DMS 273 (cell line): Measurements from ENCODE around the gene DBNL.

Source experiments
- DNase-seq: peaks from one replicate; lab custom pipeline; 2025; ENCODE audit not compliant: unreplicated experiment; lab: John Stamatoyannopoulos, UW

Gene DBNL

DNA sequence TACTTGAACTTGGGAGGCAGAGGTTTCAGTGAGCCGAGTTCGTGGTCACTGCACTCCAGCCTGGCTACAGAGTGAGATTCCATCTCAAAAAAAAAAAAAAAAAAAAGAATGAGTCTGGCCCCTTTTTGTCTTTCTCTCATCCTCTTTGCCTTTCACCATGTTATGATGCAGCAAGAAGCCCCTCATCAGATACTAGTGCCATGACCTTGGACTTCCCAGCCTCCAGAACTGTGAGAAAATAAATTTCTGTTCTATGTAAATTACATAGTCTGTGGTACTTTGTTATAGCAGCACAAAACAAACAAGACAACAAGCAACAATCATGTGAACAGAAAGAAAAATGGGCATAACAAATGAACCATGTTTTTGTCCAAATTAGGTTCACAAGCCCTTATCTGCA is 2.3 kb upstream of the DBNL start:
- DNase-seq: no peak

DNA sequence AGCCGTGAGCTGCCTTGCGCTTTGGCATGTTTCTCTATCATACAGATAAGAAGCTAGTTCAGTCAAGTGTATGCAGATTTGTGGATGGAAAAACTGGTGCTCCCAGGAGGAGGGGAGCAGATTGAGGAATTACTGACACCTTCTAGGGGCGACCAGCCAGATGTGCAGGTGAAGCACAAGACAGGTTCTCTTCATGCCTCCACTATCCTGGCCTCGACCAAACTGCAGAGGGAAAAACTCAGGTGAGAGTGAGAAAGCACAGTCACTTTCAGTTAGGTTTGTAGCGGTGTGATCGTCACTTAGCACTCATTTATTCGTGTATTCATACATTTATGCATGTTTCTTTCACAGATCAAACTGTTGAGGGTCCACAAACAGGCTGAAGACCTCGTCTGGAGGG is 600 bp upstream of the DBNL start:
- no peak for DNase-seq

DNA sequence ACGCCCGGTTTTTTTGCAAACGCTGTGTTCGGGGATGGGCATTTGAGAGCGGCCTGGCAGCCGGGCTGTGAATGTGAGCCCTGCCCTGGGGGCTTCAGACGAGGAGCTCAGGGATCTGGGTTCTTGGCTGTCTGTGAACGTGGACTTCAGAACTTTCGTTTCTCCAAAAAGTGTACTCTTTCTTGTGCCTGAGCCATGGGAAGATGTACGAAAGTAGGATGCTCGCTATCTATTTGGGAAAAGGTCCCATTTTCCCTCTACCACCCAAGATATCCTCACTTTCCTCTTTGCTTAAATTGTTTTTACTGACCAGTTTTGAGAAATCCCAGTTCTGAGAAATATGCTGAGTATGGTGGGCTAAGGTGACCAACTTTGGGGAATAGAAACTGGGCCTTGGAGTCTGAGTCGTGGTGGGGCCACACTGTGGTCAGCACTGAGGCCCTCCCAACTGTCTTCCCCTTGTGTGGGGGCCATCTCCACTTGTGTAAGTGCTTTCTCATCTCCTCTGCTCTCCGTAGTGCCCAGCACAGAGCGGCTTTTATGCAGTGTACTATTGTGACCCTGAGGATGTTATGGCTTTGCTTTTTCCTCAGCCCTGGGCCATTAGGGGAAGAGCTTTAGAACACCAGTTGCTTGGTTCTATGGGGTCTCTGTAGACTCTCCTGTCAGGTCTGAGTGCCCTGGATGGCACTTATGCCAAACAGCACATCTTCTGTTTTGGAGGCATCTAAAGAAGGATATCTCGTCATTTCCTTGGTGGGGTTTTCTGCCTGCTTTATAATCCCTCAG is 918 bp downstream of the DBNL start:
- no peak for DNase-seq

DNA sequence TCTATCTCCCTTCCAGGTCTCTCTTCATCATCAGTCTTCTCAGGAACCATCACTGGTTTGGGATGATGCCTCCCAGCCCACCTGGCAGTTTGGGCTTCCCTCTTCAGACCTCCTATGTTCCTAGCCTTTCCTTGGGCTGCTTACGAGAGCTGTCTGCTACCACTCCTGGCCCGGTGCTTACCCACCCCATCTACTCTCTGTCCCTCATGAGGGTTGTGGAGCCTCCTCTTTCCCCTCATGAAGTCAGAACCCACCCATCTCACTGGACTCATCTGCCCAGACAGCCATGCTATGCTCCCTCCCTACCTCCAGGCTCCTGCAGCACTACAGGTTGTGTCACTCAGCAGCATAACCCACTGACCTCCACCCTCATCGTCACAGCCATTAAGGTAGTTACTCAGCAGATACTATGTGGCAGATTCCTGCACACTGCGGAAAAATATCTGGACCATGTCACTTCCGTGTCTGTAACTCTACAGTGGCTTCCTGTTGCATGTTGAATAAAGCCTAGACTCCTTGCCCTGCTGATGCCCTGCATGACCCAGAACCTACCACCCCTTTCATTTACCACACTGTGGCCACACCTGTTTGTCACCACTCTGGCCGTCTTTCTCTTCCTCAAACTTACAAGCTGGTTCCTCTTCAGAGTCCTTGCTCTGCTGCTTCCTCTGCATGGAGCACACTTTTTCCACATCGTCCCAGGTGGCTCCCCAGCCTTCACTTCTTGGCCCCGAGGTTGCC is 2.0 kb downstream of the DBNL start:
- DNase-seq: no peak

DNA sequence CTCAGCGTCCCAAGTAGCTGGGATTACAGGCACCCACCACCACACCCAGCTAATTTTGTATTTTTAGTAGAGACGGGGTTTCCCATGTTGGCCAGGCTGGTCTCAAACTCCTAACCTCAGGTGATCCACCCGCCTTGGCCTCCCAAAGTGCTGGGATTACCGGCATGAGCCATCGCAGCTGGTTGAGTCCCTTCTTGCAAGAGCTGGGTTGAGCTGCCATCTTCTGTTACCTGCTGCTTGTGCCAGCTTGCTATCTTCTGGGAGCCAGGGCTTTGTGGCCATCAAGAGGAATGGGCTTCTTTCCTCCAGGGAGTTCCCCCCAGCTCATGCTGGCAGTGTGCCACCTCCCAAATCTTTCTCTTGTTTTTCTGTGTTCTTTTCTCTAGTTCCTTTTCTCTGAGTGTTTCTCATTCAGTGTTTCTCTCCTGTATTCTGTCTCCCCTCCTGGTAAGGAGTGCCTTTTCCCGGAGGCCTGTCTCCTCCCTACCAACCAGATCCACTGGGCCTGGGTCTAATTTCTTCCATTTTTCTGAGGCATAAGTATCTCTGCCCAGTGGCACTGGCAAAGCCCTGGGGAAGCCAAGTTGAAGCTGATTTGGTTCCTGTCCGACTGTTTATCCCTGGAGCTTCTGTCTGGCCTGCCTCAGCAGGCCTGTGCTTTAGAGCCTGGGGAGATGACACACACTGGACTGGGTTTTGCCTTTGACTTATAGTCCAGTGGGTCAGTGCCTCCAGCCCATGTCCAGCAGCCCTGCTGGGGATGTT is 3.7 kb downstream of the DBNL start:
- DNase-seq: no peak

DNA sequence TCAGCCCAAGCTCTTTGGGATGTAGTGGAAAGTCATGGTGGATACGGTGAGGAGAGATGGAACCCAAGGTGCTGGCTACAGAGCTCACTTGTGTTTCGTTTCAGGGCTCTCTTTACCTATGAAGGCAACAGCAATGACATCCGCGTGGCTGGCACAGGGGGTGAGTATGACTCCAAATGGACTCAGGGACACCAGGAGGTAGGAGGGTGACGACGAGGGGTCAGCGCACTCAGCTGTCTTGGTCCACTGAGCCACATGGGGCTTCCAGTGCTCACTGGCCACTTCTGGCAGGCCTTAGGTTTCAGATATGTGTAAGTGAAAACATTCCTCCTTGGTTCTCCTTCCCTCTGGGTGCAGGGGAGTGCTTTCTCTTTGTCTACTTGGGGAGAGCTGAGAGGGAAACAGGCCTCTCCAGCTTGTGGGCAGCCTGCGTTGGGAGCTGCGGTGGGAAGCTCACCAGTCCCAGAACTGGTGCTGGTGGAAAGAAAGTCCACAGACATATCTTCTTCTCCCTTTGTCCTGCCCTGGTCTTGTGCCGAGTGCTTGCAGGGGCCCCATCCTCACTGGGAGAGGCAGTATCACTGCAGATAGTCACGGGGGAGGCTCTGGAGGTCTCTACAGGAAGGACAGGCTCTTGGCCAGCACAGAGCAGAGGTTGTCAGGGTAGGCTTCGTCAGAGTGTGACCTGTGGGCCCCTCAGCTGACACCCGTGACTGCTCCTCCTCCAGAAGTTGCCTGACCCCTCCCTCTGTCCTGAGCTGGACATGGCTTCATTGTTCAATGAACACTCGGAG is 5.8 kb downstream of the DBNL start:
- DNase-seq: no peak

DNA sequence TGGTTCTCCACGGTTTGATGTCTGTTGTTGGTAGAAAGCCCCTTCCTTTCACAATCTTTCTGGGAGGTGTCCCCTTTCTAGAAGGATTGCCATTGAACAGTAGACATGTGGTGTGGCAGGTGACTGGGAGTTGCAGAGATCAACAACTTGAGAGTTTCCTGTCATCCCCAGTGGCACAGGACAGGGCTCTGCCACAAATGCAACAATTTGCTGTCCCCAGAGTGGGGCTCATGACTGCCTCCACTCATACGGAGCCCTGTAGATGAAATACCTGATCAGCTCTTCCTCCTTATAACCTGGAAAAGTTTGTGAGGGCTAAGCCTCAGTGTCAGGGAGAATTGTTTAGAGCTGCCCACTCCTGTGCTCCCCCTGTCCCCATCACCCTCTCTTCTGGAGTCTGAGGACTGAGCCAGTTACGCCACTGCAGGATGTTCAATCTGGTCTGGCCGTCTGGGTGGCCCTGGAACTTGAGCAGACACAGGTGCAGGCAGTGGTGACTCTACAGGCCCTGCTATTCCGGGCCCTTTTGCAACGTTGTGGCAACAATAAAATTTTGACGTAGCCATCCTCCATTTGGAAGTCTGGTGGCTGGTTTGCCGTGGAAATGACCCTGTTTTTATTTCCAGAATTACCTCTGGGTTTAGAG is 6.5 kb downstream of the DBNL start:
- no peak for DNase-seq

DNA sequence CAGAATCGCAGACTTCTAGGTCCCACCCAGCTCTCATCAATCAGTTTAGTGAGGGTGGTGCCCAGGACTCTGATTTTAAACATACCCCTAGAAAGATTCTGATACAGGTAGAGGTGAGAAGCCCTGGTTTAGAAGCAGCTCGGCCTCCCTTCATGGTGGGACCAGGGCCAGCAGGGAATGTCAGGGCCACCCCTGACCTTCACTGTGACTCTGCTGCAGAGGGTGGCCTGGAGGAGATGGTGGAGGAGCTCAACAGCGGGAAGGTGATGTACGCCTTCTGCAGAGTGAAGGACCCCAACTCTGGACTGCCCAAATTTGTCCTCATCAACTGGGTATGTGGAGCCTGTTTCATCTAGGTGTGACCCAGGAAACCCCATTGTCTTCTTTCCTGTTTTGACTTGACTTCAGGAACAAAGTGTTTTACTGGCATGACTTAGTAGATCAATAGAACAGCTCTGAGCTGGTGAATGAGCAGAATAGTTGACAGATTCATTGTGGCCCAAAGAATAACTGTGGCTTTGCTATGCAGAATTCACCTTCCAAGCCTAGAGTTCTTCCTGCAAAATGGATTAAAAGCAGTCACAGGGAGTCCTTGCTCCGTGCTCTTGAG is 7.2 kb downstream of the DBNL start:
- DNase-seq: no peak

DNA sequence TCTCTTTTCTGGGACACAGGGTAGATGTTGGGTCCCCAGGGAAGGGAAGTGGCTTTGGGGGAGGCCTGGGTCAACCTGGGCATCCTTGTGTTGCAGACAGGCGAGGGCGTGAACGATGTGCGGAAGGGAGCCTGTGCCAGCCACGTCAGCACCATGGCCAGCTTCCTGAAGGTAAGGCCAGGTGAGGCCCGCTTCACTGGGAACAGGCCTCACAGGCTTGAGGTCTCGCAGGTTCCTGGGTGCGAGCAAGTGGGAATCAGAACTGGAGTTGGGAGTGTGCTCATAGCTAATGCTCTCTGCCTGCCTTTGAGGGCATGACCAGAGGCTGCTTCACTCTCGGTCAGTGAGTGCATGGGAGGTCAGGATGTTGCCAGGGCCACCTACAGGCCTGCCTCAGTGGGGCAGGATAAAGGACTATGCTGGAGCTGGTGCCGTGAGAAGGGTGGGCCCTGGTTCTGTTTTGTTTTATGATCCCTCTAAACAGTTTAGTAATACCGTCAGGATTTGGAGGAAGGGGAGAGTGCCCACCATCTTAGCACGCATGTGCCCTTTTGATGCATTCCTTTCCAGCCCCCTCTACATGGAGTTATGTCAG is 8.4 kb downstream of the DBNL start:
- DNase-seq: no peak

DNA sequence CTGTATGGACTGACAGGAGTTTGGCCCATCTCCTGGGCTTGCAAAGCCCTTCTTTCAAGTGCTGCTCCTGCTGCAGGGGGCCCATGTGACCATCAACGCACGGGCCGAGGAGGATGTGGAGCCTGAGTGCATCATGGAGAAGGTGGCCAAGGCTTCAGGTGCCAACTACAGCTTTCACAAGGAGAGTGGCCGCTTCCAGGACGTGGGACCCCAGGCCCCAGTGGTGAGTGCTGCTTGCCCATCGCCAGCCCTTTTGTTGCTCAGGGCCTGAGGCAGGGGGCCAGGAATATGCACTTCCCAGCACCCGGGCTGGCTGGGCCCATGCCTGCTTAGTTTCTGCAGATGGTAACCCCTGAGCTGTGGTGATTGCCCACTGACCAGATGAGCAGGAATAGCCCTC is 12.2 kb downstream of the DBNL start:
- DNase-seq: no peak

DNA sequence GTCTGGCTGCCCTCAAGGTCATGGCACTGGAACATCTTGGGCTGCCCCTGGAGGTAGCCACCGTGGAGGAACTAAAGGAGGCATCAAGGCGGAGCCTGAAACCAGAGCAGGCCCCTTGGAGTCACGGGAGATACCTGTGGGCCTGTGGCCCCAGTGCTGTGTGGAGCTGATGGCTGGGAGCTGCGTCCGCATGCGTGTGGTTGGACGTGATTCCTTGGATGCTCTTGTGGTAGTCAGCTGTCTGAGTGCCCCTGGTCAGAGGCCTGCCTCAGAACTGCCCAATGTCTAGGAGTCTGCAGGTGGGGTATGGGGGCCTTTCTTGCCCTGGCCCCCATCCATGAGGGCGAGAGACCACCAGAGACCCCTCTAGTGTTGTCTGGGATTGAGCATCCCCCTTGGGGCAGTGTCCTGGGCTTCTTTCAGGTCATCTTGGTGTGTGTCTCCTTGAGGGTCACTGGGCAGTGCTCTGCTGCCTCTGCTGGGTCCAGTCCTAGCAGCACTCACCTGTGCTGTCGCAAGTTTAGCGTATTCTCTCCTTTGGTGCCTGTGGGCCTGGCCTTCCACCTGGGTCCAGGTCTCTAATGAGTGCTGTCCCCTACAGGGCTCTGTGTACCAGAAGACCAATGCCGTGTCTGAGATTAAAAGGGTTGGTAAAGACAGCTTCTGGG is 12.8 kb downstream of the DBNL start:
- no peak for DNase-seq

DNA sequence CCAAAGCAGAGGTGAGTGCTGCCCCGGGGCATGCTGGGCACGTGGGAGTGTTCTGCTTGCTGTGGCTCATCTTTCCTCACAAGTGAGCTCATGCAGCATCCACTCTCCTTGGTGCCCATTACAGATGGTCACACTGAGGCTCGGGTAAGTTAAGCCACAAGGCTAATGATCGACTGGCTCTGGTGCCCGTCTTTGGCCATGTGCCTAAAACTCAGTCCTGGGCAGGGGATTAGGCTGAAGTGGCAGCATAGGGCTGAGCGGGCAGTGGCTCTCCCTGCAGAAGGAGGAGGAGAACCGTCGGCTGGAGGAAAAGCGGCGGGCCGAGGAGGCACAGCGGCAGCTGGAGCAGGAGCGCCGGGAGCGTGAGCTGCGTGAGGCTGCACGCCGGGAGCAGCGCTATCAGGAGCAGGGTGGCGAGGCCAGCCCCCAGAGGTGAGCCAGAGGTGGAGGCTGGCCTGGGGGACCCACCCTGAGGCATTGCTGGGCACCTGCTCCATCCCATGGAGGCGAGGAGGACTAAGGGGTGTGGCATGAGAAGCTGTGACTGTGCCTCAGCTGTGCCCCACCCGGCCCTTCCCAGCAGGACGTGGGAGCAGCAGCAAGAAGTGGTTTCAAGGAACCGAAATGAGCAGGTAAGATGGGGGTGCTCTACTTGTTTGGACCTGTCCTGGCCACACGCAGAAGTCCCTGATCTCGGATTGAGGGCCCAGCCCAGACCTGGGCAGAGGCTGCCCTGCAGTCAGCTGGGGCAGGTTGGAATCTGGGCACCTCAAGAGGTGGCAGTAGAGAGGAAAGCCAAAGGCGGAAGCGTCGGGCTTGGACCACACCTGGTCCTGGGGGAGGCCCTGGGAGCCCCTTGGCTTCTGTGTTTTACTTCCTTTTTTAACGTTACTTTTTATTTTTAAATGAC is 13.6 kb downstream of the DBNL start:
- no peak for DNase-seq

DNA sequence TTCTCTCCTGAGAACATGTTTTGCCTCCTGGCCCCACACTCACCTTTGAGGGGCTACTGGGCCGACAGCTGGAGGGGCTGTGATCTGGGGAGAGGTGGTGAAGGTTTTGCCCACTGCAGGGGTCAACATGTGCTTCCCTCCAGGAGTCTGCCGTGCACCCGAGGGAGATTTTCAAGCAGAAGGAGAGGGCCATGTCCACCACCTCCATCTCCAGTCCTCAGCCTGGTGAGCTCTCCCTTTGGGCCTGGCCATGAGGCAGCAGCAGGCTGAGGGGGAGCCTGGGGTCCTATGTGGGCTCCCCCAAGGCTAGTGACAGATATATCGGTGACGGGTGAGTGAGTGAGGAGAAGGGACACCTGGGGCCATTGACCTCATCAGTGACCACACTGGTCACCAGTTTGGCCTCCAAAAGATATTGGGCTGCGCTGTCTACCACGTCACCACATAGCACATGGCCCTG is 14.3 kb downstream of the DBNL start:
- no peak for DNase-seq

DNA sequence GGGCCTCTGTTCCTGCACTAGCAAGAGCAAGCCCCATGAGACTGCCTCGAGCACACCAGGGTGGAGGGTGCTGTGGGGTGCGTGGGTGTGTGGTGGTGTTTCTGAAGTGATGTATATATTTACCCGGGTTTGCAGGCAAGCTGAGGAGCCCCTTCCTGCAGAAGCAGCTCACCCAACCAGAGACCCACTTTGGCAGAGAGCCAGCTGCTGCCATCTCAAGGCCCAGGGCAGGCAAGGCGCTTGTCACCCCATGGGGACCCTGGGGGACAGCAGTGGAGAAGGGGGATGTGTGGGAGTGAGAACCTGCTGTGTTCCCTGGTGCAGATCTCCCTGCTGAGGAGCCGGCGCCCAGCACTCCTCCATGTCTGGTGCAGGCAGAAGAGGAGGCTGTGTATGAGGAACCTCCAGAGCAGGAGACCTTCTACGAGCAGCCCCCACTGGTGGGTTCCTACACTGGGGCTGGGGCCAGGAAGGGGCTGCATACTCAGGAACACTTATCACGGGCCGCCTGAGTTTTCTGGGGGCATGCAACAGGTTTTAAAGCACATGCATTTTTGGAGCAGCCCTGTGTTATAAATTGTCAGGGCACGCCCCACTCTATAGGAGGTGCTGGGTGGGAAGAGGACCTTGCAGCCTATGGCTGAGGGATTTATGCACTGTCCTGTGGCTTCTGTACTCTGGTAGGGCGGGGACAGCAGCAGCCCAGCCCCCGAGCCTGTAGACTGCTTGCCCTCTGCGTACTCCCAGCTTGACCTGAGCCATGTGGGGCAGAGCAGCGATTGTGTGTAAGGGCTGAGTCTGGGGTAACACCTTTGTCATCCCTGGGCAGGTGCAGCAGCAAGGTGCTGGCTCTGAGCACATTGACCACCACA is 15.0 kb downstream of the DBNL start:
- no peak for DNase-seq

DNA sequence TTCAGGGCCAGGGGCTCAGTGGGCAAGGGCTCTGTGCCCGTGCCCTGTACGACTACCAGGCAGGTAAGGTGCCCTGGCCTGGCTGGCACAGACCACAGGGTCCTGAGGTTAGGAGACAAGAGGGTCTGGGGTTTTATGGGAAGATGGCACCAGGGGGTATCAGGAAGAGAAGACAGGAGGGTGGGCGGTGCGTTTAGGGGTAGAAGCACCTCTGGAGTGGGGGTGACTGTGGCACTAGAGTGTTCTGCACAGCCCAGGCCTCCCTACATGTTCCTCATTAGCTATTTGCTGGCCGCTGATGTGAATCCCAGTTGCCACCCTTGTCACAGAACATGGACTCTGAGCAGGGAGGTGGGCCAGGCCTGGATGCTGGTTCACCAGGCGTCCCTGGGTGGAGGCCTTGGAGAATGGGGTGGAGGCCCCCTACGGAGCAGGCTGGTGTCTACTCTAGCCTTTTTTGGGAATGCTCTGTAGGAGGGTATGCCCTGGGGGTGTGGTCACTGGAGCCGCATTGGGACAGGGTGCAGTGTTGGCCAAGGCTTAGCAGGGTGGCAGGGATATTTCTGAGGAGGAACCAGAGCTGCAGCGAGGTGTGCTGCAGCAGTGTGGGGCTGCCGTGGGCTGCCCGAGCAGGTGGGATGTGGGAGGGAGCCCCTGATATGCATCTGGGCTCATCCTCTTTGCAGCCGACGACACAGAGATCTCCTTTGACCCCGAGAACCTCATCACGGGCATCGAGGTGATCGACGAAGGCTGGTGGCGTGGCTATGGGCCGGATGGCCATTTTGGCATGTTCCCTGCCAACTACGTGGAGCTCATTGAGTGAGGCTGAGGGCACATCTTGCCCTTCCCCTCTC is 15.8 kb downstream of the DBNL start:
- DNase-seq: no peak

DNA sequence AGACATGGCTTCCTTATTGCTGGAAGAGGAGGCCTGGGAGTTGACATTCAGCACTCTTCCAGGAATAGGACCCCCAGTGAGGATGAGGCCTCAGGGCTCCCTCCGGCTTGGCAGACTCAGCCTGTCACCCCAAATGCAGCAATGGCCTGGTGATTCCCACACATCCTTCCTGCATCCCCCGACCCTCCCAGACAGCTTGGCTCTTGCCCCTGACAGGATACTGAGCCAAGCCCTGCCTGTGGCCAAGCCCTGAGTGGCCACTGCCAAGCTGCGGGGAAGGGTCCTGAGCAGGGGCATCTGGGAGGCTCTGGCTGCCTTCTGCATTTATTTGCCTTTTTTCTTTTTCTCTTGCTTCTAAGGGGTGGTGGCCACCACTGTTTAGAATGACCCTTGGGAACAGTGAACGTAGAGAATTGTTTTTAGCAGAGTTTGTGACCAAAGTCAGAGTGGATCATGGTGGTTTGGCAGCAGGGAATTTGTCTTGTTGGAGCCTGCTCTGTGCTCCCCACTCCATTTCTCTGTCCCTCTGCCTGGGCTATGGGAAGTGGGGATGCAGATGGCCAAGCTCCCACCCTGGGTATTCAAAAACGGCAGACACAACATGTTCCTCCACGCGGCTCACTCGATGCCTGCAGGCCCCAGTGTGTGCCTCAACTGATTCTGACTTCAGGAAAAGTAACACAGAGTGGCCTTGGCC is 16.6 kb downstream of the DBNL start:
- no peak for DNase-seq
